HG03025 (cell line): ENCODE measurements around the gene CRK.
"Not testable (repeated sequence)": the region's sequence is repeated elsewhere in the genome, so short reads cannot be mapped to it uniquely, and the experiment has no call there.

ENCODE experiments used
- ATAC-seq: cut with Tn5 transposase; IDR thresholded peaks from one replicate; pipeline ENCODE4 v1.9.1; 2021; ENCODE audit warnings: mild to moderate bottlenecking, moderate library complexity; ENCODE audit not compliant: unreplicated experiment, low FRiP score

CRK gene

DNA sequence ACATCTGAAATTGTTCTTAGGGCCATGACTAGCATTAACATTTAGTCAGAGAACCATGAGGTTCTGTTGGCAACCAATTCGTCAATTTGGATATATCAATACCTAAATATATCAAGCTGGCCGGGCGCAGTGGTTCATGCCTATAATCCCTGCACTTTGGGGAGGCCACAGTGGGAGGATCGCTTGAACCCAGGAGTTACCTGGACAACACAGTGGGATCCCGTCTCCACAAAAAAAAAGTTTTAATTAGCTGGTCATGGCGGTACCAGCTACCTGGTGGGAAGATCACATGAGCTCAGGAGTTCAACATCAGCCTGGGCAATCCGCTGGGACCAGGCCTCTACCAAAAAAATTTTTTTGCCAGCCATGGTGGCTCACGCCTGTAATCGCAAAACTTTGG lies 64.5 kb downstream of the CRK start:
- no peak for ATAC-seq

DNA sequence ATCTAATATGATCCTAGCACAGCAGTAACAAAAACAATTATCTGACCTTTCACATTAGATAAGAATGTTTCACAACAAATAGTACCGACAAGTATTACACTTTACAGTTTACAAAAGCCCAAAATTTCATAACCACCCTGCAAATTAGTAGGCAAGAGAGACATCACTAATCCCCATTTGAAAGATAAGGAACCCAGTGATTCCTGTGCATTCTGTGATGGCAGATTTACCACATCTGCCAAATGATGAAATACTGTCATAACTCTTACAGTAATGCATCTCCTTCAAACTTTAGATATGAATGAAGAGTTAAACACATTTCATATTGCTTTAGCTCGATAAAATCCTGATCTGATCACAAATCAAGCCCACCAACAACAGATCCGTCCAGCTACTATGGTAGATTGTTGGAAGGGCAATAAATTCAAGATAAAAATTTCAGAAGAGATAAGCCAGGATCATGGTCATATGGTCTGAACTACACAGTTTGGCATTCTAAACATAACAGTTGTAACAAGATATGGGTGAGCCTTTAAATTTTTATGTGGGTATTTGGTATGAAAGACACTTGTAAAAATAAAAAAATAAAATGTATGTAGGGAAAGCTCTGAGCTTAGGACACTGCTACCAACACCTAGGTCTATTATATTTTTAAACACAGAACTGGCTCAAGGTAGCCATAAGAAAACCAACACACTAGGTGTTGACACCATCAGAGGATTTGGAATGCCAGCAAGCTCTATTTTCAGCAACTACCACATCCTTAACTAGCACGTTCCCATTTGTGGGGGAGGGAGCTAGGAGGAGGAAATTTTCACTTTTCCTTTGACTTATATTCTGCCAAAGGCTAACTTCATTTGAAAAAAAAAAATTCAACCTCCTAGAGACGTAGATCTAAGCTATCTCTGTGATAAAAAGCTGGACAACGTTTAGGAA lies 65.3 kb downstream of the CRK start:
- no peak for ATAC-seq

DNA sequence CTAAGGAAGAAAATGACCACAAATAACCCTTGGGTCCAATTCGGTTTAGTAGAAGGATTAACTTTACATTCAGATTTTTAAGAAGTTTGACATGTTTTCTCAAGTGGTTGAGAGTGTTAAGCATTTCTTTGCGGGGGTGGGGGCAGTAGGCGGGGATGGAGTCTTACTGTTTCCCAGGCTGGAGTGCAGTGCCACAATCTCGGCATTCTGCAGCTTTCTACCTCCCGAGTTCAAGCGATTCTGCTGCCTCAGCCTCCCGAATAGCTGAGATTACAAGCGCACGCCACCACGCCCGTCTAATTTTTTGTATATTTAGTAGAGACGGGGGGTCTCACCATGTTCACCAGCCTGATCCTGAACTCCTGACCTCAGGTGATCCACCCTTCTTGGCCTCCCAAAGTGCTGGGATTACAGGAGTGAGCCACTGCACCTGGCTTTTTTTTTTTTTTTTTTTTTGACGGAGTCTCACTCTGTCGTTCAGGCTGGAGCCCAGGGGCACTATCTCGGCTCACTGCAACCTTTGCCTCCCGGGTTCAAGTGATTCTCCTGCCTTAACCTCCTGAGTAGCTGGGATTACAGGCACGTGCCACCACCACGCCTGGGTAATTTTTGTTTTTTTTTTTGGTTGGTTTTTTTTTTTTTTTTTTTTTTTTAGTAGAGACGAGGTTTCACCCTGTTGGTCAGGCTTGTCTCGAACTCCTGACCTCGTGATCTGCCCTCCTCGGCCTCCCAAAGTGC lies 68.4 kb downstream of the CRK start:
- ATAC-seq: not testable (repeated sequence)

DNA sequence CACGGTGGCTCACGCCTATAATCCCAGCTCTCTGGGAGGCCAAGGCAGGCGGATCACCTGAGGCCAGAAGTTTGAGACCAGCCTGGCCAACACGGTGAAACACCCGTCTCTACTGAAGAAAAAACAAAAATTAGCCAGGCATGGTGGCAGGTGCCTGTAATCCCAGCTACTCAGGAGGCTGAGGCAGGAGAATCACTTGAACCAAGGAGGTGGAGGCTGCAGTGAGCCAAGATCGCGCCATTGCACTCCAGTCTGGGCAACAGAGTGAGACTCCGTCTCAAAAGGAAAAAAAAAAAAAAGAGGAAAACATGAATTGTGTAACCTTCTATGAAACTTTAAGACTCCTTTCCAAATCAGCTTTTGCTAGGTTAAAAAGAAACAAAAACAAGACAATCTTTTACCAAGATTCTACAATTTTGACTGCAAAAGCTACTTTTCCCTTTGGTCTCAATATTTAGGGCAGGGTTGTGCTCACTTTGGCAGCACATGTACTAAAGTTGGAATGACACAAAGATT lies 69.3 kb downstream of the CRK start:
- ATAC-seq: not testable (repeated sequence)

DNA sequence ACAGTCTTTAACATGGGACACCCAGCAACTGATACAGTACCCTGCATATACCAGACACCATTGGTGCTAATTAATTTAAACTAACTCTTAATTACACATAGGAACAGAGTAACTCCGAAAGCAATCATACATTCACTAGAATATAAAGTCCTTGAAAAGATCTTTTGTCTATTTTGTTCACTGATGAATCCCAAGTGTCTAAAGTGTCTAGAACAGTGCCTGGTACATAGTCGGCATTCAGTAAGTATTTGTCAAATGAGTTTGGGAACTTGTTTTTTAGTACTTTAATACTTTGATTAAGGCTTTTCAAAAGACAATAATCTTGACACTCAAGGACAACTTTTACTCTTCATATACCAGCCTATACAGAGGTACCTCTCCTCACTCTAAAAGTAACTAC lies 69.8 kb downstream of the CRK start:
- no peak for ATAC-seq

DNA sequence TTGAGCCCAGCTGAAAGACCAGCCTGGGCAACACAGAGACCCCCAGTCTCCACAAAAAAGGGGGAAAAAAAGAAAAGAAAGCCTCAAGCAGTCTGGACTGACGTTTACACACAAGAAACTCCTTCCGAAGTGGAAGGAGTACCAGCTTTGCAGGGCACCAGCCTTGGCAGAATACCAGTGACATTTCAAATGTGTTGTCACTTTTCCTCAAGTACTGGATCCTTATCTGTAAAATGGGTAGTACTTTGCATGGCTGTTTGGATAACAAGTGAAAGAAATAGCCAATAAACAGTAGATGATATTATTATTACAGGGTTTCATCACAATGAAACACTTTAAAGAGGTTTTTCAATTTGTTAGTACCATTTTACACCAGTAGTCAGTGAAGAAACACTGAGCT lies 70.2 kb downstream of the CRK start:
- no peak for ATAC-seq

DNA sequence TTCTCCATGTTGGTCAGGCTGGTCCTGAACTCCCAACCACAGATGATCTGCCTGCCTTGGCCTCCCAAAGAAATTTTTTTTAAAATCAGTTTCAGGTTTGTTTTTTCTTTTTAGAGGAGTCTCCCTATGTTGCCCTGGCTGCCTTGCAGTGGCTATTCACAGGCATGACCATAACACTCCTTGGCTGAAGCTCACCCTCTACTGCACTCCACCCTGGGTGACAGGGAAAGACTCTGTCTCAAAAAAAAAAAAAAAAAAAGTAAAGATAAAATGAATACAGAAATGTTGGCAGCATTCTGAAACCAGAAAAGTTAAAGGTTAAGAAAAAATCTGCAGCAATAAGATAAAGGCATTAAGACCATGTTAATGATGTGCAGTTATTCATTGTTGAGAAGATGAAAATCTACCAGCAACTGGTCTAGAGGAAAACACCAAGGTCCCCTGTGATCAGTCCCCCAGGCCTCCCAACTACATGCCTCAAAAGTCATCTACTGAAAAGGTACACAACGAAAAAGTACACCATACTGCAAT lies 71.1 kb downstream of the CRK start:
- ATAC-seq: no peak

DNA sequence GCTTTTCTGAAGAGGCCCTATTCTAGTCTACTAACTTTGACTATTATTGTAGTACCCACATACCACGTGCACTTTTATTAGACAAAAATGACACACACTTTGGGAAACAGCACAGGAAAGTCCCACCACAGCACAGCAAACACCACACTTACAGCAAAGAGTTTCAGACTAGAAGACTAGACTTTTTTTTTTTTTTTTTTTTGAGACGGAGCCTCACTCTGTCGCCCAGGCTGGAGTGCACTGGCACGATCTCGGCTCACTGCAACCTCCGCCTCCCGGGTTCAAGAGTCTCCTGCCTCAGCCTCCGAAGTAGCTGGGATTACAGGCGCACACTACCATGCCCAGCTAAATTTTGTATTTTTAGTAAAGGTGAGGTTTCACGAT lies 76.1 kb downstream of the CRK start:
- ATAC-seq: no peak

DNA sequence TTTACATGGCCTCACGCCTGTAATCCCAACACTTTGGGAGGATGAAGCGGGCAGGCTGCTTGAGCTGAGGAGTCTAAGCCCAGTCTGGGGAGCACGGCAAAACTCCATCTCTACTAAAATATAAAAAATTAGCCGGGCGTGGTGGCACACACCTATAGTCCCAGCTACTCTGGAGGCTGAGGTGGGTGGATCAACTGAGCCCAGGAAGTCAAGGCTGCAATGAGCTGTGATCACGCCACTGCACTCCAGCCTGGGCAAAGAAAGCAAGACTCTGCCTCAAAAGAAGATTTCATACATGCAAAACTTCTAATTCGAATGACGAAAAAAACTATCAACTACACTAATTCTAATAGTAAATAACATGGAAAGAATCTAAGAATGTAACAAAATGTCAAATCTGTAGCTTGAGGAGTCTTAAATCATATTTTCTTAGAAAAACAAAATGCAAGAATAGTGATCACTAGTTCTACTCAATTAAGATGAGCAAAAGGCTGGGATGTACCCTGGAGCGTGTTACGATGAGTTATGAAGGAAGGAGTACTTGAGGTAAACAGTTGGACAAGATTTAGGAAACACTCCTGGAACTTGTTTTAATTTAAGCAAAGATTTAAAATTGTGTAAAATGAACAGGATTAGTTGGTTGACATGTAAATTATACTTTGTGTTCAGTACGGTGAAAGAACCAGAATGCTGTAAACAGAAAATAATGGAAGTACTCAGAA lies 76.7 kb downstream of the CRK start:
- no peak for ATAC-seq

DNA sequence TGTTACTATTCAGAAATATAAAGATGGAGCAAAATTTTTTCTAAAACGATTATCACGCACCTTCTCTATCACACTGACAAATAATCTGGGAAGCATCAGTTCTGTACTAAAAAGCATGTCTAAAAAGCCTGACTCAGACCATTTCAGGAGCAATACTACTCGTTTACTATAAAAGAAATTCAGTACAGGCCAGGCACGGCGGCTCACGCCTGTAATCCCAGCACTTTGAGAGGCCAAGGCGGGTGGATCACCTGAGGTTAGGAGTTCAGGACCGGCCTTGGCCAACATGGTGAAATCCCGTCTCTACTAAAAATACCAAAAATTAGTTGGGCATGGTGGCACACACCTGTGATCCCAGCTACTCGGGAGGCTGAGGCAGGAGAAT lies 77.6 kb downstream of the CRK start:
- not testable (repeated sequence) for ATAC-seq

DNA sequence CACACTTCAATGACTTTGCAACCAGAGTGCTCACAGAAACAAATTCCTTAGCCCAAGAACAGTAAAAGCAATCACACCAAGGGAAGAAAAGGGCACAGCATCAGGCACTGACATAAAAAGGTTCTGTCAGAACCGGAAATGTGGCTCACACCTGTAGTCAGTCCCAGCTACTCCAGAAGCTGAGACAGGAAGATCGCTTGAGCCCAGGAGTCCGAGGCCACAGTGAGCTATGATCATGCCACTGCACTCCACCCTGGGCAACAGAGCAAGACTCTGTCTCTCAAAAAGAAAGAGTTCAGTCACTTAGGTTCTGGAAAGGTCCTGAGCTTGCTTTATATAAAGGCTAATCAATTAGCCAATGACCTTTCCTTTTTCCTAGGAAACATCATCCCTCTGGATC lies 78.7 kb downstream of the CRK start:
- no peak for ATAC-seq

DNA sequence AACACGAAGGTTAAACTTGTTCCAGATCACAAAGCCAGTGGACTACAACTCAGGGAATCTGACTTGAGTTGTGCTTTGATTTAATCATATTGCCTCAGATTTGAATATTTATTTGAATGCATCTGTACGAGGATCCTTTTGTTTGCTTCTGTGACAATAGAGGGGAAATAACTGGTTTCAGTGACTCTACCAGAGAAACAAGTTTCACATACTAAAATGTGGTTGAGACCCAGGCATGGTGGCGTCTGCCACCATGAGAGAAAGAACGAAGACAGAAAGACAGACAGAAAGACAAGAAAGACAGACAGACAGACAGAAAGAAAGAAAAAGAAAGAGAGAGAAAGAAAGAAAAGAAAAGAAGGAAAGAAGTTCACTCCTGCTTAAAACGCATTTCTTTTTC lies 80.0 kb downstream of the CRK start:
- no peak for ATAC-seq

DNA sequence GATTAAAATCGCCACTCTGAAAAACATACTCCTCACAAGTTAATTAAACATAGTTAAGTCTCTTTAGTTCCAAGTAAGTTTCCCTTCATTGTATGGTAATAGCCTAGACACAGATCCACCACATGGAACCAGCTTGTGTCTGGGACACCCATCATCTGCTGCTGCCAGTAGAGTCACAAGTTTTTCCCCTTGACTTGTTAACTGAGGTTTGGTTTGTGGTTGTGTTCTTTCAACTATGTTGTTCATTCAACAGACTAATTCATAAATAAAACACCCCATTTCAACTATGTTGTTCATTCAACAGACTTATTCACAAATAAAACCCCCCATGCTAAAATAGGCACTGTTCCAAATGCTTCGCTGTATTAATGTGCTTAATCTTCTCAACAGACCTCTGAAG lies 80.4 kb downstream of the CRK start:
- ATAC-seq: no peak

DNA sequence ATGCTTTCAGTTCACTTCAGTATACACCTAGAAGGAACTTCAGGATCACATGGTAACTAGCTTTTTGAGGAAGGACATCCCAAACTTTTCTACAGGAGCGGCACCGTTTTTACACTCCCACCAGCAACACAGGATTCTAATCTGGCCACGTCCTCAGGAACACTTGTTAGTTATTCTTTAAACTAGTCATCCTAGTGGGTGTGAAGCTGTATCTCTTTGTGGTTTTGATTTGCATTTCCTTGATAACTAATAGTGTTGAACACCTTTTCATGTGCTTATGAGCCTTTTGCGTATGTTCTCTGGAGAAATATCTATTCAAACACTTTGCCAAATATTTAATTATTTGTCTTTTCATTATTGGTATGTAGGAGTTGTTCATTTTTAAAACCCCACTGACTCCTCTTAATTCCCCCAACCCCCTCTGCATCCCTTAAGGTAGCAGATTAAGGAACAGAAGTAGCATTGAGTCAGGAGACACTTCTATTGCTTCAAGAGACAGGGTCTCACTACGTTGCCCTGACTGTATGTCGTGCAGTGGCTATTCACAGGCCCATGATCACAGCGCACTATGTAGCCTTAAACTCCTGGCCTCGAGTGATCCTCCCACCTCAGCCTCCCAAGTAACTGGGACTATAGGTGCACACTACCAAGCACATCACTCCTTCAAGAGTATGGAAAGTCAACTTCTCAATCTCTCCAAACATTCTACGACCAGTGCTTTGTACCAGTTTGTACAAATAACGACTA lies 81.4 kb downstream of the CRK start:
- ATAC-seq: no peak

DNA sequence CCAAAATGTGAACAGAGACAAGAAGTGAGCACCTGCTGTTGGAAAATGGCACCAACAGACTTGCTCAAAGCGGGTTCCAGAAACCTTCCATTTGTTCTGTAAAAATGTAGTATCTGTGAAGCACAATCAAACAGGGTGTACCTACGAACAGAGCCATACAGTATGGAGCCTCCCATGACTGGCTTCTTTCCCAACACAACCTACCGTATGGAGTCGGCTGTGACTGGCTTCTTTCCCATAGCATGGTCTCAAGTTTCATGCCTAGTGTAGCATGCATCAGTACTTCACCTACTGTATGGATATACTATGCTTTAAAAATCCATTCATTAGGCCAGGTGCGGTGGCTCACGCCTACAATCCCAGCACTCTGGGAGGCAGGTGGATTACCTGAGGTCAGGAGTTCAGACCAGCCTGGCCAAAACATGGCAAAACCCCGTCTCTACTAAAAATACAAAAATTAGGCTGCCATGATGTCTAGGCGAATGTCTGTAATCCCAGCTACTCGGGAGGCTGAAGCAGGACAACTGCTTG lies 82.3 kb downstream of the CRK start:
- ATAC-seq: no peak

DNA sequence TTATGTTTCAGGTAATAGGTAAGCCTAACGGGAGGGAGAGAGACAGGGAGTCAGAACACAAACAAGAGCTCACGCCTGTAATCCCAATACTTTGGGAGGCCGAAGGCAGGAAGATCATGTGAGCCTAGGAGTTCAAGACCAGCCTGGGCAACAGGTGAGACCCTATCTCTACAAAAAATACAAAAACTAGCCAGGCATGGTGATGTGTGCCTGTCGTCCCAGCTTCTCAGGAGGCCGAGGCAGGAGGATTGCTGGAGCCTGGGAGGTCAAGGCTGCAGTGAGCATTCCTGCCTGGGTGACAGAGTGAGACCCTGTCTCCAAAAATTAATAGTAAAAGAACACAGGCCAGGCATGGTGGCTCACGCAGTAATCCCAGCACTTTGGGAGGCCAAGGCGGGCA lies 83.4 kb downstream of the CRK start:
- ATAC-seq: no peak

DNA sequence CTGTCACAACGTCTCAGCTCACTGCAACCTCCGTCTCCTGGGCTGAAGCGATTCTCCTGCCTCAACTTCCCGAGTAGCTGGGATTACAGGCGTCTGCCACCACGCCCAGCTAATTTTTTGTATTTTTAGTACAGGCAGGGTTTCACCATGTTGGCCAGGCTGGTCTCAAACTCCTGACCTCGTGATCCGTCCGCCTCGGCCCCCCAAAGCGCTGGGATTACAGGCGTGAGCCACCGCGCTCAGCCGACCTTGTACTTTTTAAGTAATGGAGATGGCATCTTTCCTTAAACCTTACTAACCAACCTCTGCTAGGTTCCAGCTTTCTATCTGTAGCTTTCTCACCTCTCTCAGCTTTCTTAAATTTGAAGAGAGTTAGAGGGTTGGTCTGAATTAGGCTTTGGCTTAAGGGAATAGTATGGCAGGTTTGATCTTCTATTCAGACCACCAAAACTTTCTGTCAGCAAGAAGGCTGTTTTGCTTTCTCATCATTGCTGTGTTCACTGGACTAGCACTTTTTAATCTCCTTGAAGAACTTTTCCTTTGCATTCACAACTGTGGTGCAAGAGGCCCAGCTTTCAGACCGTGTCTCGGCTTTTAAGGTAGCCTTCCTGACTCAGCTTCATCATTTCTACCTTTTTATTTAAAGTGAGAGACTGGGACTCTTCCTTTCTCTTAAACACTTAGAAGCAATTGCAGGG lies 84.0 kb downstream of the CRK start:
- no peak for ATAC-seq
